GM12878 (cell line): ENCODE measurements around the gene PELI2. TPM values are rescaled to one million over a fixed set of nuclear protein-coding genes. Genes with fewer than 3 reads are reported as not detected.

ENCODE experiments used
- ATAC-seq: fragments of 200-7000 bp; cut with Tn5 transposase; 3 replicates; pipeline ENCODE4 v1.9.1; 2020; ENCODE audit warnings: mild to moderate bottlenecking, moderate library complexity
- BruUV-seq: library from RNA; stranded (reverse); fragments of 400-500 nt; replicated peaks from 2 replicates; lab custom pipeline; 2021; lab: Mats Ljungman, UMichigan
- CTCF ChIA-PET: fragments of 300-600 bp; sonication (Branson Sonifier 250); formaldehyde crosslinking; extraction: SDS; loops from one replicate; lab custom pipeline; 2021; ENCODE audit warnings: inconsistent platforms; lab: Yijun Ruan, JAX
- POLR2A ChIA-PET: fragments of 350-600 bp; formaldehyde crosslinking; extraction: SDS; loops from one replicate; lab custom pipeline; 2021; ENCODE audit warnings: inconsistent platforms; lab: Charles Lee
- RAD21 ChIA-PET: fragments of 300-600 bp; sonication (Branson Sonifier 250); formaldehyde crosslinking; loops from one replicate; lab custom pipeline; 2023; ENCODE audit warnings: antibody characterized with exemption; ENCODE audit not compliant: unreplicated experiment; lab: Charles Lee
- SMC1A ChIA-PET: fragments of 300-600 bp; sonication (Branson Sonifier 250); formaldehyde crosslinking; loops from one replicate; lab custom pipeline; 2023; ENCODE audit not compliant: unreplicated experiment, uncharacterized antibody; lab: Charles Lee
- DNase-seq: peaks from one replicate; pipeline ENCODE4 v3.0.0-alpha.2; 2011; ENCODE audit warnings: low read depth, low spot score
- FAIRE-seq: peaks from 3 replicates; lab custom pipeline; 2011; peaks lifted over from hg19 to GRCh38; lab: Jason Lieb, UNC
- H2AFZ ChIP-seq: 2 replicates; pipeline ENCODE4 v1.6.0; 2011; ENCODE audit warnings: low read depth, low read length, control low read depth; ENCODE audit not compliant: control insufficient read depth
- H3K27ac ChIP-seq: 2 replicates; pipeline ENCODE4 v1.5.1; 2011; ENCODE audit warnings: control low read depth; ENCODE audit not compliant: control insufficient read depth, insufficient read depth
- H3K27me3 ChIP-seq, 2 experiments: replicated peaks in 1 of 2; 2 replicates each; pipeline versions ENCODE4 v1.6.0 to v1.6.1; 2011; ENCODE audit warnings: low read length in 1 of 2; ENCODE audit not compliant: control insufficient read depth in 2 of 2, insufficient read depth in 2 of 2
- H3K36me3 ChIP-seq, 2 experiments: 2 replicates each; pipeline ENCODE4 v1.5.1; 2011; ENCODE audit warnings: low read length in 1 of 2; ENCODE audit not compliant: control insufficient read depth in 2 of 2, insufficient read depth in 2 of 2
- H3K4me1 ChIP-seq: 2 replicates; pipeline ENCODE4 v1.6.1; 2011; ENCODE audit warnings: mild to moderate bottlenecking, low read length, moderate library complexity, mixed read lengths; ENCODE audit not compliant: control insufficient read depth, insufficient read depth
- H3K4me2 ChIP-seq: 2 replicates; pipeline ENCODE4 v1.6.0; 2011; ENCODE audit warnings: control low read depth; ENCODE audit not compliant: control insufficient read depth, insufficient read depth
- H3K4me3 ChIP-seq: fragments of 200-600 bp; sonication (generic); 2 replicates; pipeline ENCODE4 v1.5.1; 2016
- H3K79me2 ChIP-seq: 2 replicates; pipeline ENCODE4 v1.6.0; 2011; ENCODE audit warnings: low read length; ENCODE audit not compliant: control insufficient read depth, insufficient read depth
- H3K9ac ChIP-seq: 2 replicates; pipeline ENCODE4 v1.8.0; 2011; ENCODE audit warnings: low read length, control low read depth, mixed read lengths; ENCODE audit not compliant: control insufficient read depth, insufficient read depth
- H3K9me3 ChIP-seq: replicated peaks from 3 replicates; pipeline ENCODE4 v1.5.1; 2011; ENCODE audit warnings: mild to moderate bottlenecking, low read length; ENCODE audit not compliant: control insufficient read depth, insufficient read depth
- H4K20me1 ChIP-seq: 2 replicates; pipeline ENCODE4 v1.6.0; 2011; ENCODE audit not compliant: control insufficient read depth, insufficient read depth
- BCL3 ChIP-seq: IDR thresholded peaks from 2 replicates; pipeline ENCODE4 v1.6.1; 2011; ENCODE audit warnings: borderline replicate concordance, low read depth, mild to moderate bottlenecking, moderate library complexity, low read length; ENCODE audit not compliant: insufficient read depth, poor library complexity, severe bottlenecking
- BRCA1 ChIP-seq: IDR thresholded peaks from 2 replicates; pipeline ENCODE4 v1.6.1; 2011; ENCODE audit warnings: low read depth, low read length, improper control_type of control experiment
- CREB1 ChIP-seq: IDR thresholded peaks from 2 replicates; pipeline ENCODE4 v1.6.1; 2012; ENCODE audit warnings: low read depth, mild to moderate bottlenecking, inconsistent platforms
- EP300 ChIP-seq, 2 experiments: fragments of 150-350 bp in 1 of 2; IDR thresholded peaks; 2 replicates each; pipeline ENCODE4 v1.6.1; 2011 to 2012; ENCODE audit warnings: low read depth in 2 of 2, low read length in 2 of 2, borderline replicate concordance in 1 of 2, improper control_type of control experiment in 1 of 2, inconsistent platforms in 1 of 2; ENCODE audit not compliant: control insufficient read depth in 1 of 2
- FOXM1 ChIP-seq: IDR thresholded peaks from 2 replicates; pipeline ENCODE4 v1.6.1; 2012; ENCODE audit warnings: low read depth, mild to moderate bottlenecking, inconsistent platforms, low read length, moderate library complexity
- JUNB ChIP-seq: IDR thresholded peaks from 2 replicates; pipeline ENCODE4 v1.6.1; 2016; ENCODE audit warnings: antibody characterized with exemption, mild to moderate bottlenecking
- KDM1A ChIP-seq: fragments of 200-600 bp; sonication (generic); IDR thresholded peaks from 2 replicates; pipeline ENCODE4 v1.6.1; 2016; ENCODE audit warnings: borderline replicate concordance
- KLF5 ChIP-seq: fragments of 450-650 bp; IDR thresholded peaks from 2 replicates; pipeline ENCODE4 v1.6.1; 2014; ENCODE audit warnings: mild to moderate bottlenecking; ENCODE audit not compliant: partially characterized antibody
- NKRF ChIP-seq: fragments of 450-650 bp; conservative IDR thresholded peaks from 2 replicates; pipeline ENCODE4 v1.6.1; 2017; ENCODE audit warnings: mild to moderate bottlenecking, moderate library complexity
- PBX3 ChIP-seq: IDR thresholded peaks from 2 replicates; pipeline ENCODE4 v1.6.1; 2011; ENCODE audit warnings: mild to moderate bottlenecking, low read depth, low read length, moderate library complexity; ENCODE audit not compliant: insufficient replicate concordance
- RAD51 ChIP-seq: fragments of 450-650 bp; IDR thresholded peaks from 2 replicates; pipeline ENCODE4 v1.6.1; 2016; ENCODE audit warnings: moderate library complexity, mild to moderate bottlenecking, inconsistent platforms
- RB1 ChIP-seq: fragments of 450-650 bp; formaldehyde crosslinking; IDR thresholded peaks from 2 replicates; pipeline ENCODE4 v1.6.1; 2017; ENCODE audit warnings: mild to moderate bottlenecking, borderline replicate concordance
- RCOR1 ChIP-seq: conservative IDR thresholded peaks from 2 replicates; pipeline ENCODE4 v1.6.1; 2012; ENCODE audit warnings: low read depth, low read length, improper control_type of control experiment
- RELB ChIP-seq: fragments of 450-650 bp; IDR thresholded peaks from 2 replicates; pipeline ENCODE4 v1.6.1; 2017; ENCODE audit warnings: low read depth, mild to moderate bottlenecking, moderate library complexity
- WGBS: methylation state at CpG from one replicate; pipeline ENCODE4 v1.1.6; 2016; ENCODE audit warnings: low lambda C conversion rate; ENCODE audit not compliant: insufficient replicate concordance, insufficient coverage; ENCODE audit errors: missing lambda C conversion rate; 5-methylcytosine and 5-hydroxymethylcytosine counted together
- in situ Hi-C: fragments of 300-500 bp; cut with MboI; formaldehyde crosslinking; loops from 9 replicates; pipeline ENCODE4 v1.14.3; 2018; ENCODE audit warnings: mixed read lengths
- intact Hi-C: fragments of 100-400 bp; cut with micrococcal nuclease; formaldehyde crosslinking; loops from one replicate; pipeline ENCODE4 v1.14.2; 2022; ENCODE audit not compliant: unreplicated experiment
- polyA plus RNA-seq, 11 experiments: library from polyadenylated mRNA; depleted of rRNA in 4 of 11; unstranded in 6 of 11; stranded (reverse) in 5 of 11; fragments of >200 nt; fragmentation: Nextera tagmentation in 4 of 11; fragmentation: Illumina TruSeq in 1 of 11; extraction: Ambion mirVana in 4 of 11; extraction: Trizol in 1 of 11; gene quantifications; 1 replicate in 1 of 11; 2 replicates in 10 of 11; pipeline versions ENCODE4 v1.2.1 to v1.2.3, GENCODE V29; 2011 to 2016; ENCODE audit warnings: inconsistent platforms in 2 of 11, missing spikeins in 2 of 11, low read depth in 1 of 11
- total RNA-seq, 4 experiments: library from RNA; depleted of rRNA in 3 of 4; stranded (reverse); fragments of >200 nt in 3 of 4; fragmentation: Illumina TruSeq in 1 of 4; extraction: Trizol in 1 of 4; gene quantifications; 2 replicates each; pipeline versions ENCODE4 v1.2.1 to v1.2.3, GENCODE V29; 2013 to 2021

Gene PELI2
- total and polyA plus RNA-seq, 10 of the 15 experiments (the other 5 are each of a cell fraction or from before 2014, with no cell fraction given) = under 0.01 to 0.10 (median 0.01) TPM; not detected in 3

- TF ChIP-seq NKRF (no peak), RB1 (no peak), KDM1A (no peak), KLF5 (no peak), CREB1 (no peak), PBX3 (no peak), RAD51 (no peak), RCOR1 (no peak), JUNB (no peak), BRCA1 (no peak), RELB (no peak), BCL3 (no peak), FOXM1 (no peak), EP300 (IDR thresholded peaks at IDR 0.05; ENCODE audit: borderline replicate concordance in 1 of 2, control insufficient read depth in 1 of 2, low read depth in 2 of 2, low read length in 2 of 2) (no peak)
- TF ChIP-seq, all 136 proteins: peak for 0
- Histone ChIP-seq H3K4me3 (no peak overlapping the region), H2AFZ (no peak overlapping the region), H3K27me3 (no peaks in the 10 kb centered on the region; a peak in 1 of 4 replicates), H4K20me1 (no peaks in the 10 kb centered on the region), H3K27ac (no peak overlapping the region), H3K36me3 (no peaks in the 10 kb centered on the region), H3K9me3 (no peaks in the 10 kb centered on the region), H3K4me1 (no peaks in the 10 kb centered on the region), H3K79me2 (no peaks in the 10 kb centered on the region), H3K9ac (no peak overlapping the region), H3K4me2 (no peak overlapping the region)
- FAIRE-seq = no peak
- ChIA-PET SMC1A (no interaction called here), CTCF (no interaction called here), RAD21 (no interaction called here), POLR2A (no interaction called here)
- in situ Hi-C loops = no loop called here
- WGBS = 8% methylated on average over 3 of the region's 3 CpGs
- intact Hi-C loops = no loop called here
- BruUV-seq = no TSS peak
- no peak for DNase-seq
- ATAC-seq = no peak
Measured at GRCh38 chr14:56208520-56208919, 90.3 kb downstream of the PELI2 start.
